SIG-M5 (cell line): ENCODE data around the gene MTX1.

ENCODE experiments used
- DNase-seq: peaks from one replicate; lab custom pipeline; 2025; lab: John Stamatoyannopoulos, UW

MTX1 gene

GRCh38 chr1:155263067-155263466, 54.6 kb downstream of the MTX1 start:
- no peak for DNase-seq
